MV-4-11 (cell line): ENCODE data around the gene COL9A1.
"Not testable (repeated sequence)": the region's sequence is repeated elsewhere in the genome, so short reads cannot be mapped to it uniquely, and the experiment has no call there.

Source experiments
- DNase-seq: peaks from one replicate; lab custom pipeline; 2025; lab: John Stamatoyannopoulos, UW

COL9A1 gene

DNA sequence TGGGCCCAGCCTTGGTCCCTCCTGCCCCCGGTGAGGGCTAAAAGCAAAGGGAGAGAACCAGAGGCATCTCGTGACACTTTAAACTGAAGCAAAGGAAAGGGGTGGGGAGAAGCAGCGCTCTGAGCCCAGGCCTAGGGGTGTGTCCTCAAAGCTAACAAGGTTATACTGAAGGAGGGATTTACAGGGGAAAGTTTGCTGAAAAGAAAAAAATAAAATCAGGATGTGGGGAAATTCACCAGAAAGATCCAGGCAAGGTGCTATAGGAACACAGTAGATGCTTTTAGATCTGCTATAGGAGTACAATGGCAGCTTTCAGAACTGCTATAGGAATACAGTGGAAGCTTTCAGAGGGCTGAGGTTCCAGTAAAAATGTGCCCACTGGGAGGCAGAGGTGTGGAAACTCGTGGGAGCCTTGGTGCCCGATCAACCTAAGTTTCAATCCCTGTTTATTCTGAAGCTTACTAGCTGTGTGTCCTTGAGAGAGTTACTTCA is at the start of gene COL9A1:
COL9A1 (minus strand) TSS at position 51 of the 492 bp plus-strand sequence. CDS start 160 bp downstream, outside the sequence.
- no peak for DNase-seq

DNA sequence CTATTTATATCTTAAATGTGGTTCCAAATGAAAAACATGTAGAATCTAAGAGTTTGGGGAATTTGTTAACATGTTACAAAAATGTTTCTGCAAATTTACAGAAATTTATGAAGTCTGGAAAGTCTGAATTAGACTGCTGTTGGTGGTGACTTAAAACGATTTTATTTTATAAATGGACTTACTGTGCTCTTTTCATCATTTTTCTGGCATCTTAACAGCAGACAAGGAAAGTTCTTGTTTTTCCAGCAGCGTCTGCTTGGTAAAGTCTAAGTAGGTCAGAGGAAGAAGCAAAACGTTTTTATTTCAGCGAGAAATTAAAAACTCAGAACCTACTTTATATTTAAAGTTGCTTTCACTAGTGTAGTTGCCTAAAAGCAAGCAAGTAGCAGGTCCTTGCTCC is 48.6 kb upstream of the COL9A1 start:
- DNase-seq, result no peak

DNA sequence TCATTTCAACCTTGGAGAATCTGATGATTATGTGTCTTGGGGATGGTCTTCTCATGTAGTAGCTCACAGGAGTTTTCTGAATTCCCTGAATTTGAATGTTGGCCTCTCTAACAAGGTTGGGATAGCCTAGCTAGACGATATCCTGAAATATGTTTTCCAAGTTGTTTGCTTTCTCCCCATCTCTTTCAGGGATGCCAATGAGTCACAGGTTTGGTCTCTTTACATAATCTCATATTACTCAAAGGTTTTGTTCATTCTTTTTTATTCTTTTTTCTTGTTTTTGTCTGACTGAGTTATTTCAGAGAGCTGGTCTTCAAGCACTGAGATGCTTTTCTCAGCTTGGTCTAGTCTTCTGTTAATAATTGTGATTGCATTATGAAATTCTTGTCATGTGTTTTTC is 42.7 kb upstream of the COL9A1 start:
- DNase-seq, result no peak

DNA sequence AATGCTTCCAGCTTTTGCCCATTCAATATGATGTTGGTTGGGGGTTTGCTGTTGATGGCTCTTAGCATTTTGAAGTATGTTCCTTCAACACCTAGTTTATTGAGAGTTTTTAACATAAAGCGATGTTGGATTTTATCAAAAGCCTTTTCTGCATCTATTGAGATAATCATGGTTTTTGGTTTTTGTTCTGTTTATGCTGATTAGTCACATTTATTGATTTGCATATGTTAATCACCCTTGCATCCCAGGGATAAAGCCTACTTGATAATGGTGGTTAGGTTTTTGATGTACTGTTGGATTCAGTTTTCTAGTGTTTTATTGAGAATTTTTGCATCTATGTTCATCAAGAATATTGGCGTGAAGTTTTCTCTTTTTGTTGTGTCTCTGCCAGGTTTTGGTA is 40.4 kb upstream of the COL9A1 start:
- no peak for DNase-seq

DNA sequence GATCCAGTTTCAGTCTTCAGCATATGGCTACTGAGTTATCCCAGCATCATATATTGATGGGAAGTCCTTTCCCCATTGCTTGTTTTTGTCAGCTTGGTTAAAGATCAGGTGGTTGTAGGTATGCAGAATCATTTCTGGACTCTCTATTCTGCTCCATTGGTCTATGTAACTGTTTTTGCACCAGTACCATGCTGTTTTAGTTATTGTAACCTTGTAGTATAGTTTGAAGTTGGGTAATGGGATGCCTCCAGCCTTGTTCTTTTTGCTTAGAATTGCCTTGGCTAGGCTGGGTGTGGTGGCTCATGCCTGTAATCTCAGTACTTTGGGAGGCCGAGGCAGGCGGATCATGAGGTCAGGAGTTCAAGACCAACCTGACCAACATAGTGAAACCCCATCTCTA is 36.9 kb upstream of the COL9A1 start:
- DNase-seq, result not testable (repeated sequence)

DNA sequence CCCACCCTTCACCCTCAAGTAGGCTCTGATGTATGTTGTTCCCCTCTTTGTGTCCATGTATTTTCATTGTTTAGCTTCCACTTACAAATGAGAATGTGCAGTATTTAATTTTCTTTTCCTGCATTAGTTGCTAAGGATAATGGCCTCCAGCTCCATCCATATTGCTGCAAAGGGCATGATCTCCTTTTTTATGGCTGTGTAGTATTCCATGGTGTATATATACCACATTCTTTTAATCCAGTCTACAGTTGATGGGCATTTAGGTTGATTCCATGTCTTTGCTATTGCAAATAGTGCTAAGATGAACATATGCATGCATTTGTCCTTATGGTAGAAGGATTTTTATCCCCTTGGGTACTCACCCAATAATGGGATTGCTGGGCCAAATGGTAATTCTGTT is 35.9 kb upstream of the COL9A1 start:
- no peak for DNase-seq

DNA sequence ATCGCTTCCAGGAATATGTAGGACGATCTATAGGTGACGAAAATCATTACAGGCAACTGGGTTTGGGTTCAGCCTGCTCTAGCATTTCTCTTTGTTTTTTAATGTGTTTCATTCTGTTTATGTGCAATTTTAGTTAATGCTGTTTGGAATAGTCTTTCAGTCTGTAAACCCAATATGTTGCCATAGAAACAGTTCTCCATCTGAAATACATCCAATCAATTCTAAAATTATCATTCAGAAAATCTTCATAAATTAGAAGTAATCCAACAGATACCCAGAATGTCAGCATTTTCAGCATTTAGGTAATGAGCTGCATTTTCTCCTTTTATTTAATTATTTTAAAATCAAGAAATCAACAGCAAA is 34.8 kb upstream of the COL9A1 start:
- no peak for DNase-seq

DNA sequence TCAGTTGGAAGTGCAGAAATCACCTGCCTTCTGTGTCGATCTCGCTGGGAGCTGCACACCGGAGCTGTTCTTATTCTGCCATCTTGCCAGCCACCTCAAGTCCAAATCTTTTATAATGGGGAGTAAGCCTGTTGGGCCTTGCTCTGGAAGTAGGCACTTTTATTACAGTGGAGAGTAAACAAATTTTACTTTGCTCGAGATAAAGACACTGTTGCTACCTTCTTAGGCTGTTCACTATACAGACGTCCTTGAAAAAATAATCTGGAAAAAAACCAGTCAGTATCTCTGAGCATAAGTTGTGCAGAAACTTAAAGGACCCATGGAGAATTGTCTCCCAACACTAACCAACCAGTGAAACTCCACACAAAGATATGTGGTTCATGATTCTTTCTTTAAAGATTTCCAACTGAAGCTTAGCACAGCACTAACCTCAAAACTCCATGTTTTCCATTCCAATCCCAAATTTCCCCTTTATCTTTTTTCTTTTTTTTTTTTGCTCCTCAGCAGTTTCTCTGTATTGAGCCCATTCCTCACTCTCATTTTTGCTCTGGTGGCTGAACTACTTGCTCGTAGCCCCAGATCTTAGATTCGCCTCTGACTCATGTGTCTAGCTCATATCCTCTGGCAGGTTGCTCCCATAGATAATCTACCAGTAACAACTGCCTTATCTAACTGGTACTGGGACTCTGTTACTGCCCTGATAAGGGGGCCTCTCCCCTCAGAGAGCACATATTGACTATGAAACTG is 34.3 kb upstream of the COL9A1 start:
- DNase-seq, result no peak

DNA sequence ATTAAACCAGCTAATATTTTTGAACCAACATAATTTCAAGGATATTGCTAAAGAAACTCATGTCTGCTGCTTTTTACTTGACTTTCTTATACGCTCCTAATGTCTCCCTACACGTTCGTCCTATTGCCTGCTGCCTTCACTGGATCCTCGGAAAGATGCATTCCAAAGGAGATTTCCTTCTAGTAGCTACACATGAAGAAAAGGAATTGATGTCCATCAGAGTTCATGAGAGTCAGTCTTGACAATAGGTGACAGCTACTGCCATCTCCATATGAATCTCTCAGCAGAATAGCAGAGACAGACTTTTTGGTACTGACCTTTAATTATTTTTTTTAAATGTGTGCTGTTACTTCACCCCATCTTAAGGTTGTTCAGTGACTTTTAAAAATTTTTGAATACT is 24.2 kb upstream of the COL9A1 start:
- no peak for DNase-seq

DNA sequence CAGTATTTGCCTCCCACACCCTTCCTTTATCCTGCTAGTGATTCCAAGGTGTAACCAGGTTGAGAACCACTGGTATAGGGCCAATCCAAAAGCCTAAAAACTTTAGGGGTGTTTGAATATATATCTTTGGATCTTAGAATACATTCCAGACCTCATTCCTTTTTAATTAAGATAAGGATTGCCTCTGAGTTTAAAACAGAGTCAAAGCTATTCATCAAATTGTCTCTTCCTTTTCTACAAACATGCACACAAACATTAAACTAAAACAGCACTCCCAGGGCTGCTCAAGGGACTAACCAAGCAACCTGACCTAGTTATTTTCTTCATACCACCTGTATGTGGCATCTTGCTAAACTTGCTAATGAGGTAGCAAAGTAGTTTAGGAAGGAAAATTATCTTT is 22.1 kb upstream of the COL9A1 start:
- DNase-seq, result no peak

DNA sequence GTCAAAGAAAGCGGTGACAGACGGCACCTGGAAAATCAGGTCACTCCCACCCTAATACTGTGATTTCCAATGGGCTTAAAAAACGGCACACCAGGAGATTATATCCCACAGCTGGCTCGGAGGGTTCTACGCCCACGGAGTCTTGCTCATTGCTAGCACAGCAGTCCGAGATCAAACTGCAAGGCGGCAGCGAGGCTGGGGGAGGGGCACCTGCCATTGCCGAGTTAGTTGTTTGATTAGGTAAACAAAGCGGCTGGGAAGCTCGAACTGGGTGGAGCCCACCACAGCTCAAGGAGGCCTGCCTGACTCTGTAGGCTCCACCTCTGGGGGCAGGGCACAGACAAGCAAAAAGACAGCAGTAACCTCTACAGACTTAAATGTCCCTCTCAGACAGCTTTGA is 14.9 kb upstream of the COL9A1 start:
- DNase-seq, result not testable (repeated sequence)

DNA sequence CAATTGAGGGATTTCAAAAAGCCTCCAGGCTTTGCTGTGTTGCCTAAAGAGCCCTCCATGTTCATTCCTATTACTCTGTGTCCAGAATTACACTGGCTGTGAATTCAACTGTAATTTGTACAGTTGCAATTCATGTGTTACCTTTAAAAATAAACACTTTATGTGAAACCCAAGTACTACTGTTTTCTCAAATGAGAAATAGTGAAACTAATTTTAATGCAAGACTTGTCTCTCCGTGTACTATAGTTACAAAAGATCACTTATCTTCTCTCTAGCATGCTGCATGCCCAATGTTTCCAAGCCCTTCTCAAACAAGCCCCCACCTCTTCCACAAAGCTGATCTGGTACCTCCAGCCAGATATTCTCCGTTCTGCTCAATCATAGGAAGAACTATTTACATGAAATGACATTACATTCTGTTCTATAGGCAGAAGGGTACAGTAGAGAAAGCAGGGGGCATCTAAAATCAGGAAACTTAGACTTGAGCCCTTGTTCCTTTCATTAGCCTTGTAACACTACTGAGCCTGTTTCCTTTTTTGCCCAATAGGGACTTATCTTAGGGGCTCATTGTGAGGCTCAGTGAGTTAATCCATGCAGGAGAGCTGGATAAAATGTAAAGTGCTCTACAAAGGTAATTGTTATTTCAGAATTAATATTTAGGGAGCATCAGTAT is 12.3 kb upstream of the COL9A1 start:
- no peak for DNase-seq

DNA sequence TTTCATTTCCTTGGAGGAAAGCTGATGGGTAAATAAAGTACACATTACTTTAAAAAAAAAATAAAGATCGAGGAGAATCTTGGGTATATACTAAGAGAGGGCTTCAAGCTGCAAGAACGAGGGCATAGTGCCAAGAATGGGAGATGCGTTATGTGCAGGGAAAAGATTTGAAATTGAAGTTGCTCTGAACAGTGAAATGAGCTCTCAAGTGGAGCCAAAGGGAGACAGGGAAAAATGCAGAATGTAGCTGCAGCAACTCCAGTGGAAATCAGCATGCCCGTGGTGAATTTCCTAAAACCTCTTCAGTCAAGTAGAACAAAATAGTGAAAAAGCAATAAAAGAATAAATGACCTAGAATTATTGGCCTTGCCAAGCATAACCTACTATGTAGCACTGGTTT is 11.4 kb upstream of the COL9A1 start:
- DNase-seq, result no peak

DNA sequence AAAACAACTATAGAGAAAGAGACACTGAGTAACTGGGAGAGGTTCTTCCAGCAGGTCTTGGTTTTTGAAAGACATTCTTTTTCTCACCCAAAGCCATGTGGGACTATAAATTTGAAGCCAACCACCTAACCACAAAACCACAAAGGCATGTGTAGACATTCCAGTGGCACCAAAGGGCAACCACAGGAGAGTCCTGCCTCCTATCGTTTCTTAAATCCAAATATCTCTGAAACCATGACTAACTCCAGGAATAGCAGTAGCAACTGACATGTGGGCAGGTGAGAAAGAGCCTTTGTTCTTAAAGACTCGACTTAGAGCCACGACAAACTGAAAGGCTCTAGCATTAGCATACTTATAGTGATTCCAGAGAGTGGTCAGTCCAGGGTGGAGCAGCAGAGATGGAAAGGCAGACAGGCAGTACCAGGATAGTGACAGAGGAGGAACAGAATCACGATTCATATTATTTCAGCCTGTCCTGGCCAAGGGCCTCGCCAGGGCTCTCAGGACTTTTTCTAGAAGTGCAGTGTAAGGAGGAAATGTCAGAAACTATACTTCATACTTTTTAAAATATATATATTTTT is 9.4 kb upstream of the COL9A1 start:
- DNase-seq, result peak; percentile 75

DNA sequence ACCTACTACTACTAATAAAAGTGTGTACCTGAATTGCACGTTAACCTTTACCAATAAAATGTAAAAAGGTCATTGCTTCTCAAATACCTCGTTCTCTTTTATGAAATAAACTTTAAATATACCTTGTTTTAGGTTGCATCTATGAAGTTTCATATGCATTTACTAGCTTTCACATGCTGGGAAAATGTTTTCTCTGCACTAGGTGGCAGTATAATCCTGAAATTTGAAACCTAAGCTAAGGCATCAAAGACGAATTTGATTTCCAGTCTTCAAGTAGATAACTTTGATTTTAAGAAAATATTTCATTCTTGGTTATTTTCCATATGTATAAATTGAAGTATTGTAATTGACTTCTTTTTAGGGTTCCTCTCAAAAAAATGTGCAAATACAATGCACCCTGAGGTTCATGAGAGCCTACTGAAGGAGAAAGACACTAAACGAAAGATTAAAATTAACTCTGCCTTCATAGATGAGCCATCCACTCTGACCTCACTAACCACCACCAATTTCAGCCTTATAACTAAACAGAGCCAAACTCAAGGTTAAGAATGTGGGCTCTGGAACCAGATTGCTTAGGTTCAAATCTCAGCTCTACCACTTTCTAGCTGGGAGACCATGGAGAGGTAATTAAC is 7.3 kb upstream of the COL9A1 start:
- DNase-seq, result peak; percentile 18

DNA sequence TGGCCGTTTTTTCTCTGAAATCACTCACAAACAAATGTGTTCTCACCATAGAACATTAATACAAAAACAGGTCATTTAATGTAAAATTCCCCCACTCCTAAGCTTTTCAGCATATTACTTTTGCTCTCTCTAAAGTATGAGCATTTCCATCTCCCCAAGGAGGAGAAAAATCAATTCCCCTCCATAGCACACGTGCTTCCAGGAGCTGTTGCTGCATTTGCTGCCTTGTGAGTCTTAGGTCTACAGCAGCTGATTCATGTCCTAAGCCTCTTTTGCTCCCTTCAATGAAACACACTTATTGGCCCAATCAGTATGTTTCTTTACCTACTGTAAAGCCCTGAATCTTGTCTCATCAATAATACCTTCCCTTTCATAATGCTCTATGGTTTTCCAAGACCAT is 6.4 kb upstream of the COL9A1 start:
- DNase-seq, result no peak

DNA sequence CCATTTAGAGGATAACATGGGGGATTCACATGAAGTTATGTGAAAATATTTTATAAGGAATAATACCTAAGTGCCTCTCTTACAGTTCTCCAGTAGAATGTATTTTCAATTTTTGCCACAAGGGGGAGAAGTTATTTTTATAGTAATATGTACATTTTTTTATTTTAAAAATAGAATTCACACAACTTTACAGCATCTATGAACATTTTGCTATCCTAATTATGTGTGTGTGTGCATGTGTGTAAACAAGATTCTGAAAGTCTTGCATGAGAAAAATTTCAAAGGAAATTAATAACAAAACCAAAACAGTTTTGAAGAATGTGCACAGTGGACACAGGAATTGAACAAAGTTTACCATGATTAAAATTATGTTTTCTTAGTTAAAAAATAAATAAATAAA is 5.3 kb upstream of the COL9A1 start:
- DNase-seq, result not testable (repeated sequence)

DNA sequence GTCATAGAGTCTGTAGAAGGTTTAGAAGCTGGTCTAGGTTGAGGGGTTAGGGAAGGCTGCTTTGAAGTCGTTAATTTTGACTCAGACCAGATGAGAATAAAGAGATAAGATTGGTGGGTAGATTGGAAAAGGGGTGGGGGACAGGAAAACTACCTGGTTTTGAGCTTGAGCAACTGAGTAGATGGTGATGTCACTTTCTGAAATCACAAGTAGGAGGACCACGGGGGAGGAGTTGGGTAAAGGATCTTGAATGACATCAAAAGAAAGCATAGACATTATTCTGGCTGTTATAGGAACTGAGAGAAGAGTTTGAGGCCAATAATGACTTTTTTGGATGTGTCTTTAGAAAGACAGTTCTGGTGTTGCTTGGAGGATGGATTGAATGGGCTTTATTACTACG is 4.1 kb upstream of the COL9A1 start:
- DNase-seq, result no peak

DNA sequence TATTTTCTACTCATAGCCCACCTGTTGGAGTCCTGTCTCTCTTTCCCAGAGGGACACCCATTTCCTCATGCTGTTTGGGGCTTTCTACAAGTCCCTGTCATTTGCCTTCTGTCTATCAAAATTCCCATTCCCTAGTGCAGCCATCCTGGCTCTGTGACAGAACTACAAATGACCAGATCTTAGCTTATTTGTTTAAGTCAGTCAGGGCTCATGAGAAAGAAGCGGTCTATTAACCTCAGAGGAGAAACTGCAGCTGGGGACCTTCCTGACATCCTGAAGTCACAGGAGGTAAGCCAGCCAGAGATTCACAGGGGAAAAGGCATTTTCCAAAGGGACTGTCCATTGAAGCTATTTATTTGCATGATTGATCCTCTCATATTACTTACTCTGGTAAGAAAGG is 1.7 kb upstream of the COL9A1 start:
- no peak for DNase-seq

DNA sequence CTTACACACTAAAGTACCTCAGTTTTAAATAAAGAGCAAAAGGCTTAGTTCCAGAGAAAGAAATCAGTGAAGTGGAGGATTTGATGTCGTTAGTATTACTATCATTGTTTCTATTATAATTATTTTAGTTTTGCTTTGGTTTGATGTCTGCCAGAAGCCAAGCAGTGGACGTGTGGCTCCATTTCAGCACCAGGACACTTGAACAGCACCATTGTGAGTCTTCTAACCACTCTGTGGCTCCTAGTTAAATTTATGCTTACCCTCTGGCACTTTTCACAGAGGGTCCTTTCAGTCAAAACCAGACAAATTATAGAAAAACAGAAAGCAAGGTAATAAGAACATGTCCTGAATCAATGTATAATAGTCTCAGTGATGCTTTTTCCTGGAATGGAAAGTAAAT is 3.4 kb downstream of the COL9A1 start:
- no peak for DNase-seq

DNA sequence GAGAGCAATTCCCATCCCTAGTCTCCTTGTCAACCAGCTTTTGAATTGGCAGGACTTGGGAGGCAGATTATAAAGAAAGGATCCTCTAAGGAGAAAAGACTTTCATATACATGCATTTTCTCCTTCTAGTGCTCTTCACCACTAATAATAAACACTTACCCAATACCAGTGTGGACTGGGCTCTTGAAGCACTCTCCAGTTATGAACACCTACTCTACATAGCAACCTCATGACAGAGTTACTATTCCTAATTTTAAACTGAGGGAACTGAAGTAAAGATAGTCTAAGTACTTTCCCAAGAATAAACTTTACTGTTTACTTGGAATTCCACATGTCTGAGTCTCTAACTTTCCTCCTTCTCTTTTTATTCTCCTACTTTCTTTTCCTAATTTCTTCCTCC is 4.8 kb downstream of the COL9A1 start:
- no peak for DNase-seq

DNA sequence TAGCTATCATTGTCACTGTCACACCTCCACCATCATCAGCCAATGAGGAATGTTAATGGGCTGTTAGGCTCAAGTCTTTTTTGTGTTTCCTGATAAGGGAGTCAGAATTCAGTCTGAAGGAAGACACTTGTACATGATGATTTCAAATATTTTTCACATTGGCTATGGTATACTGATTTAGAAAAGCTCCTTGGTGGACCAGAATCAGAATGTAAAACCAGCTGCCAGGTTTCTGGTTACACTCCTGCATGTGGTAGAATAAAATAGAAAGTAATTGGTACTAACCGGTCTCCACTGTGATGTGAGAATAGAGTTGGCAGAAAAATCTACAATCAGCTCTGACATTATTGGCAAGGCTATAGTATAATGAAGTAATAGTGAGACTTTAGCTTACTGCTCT is 10.7 kb downstream of the COL9A1 start:
- no peak for DNase-seq

DNA sequence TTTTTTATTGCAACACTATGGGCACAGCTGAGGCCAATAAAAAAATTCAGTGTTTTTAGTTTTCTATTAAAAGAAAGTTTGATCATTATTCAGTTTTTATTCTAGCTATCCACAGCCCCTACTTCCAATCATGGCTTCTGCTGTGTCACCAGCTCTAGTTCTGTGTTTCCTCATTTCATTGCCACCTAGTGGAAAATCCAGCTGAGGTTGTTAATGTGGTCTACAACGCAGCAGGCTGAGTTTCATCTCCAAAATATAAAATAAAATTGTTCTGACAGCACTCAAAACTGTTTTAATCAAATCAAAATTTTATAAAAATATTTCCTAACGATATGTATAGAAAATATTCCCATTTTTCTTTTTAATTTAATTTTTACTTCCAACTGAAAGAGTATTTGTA is 13.6 kb downstream of the COL9A1 start:
- no peak for DNase-seq
